Placental pericyte (primary cell): ENCODE measurements around the gene TTC4. TPM values are rescaled to one million over a fixed set of nuclear protein-coding genes. Genes with fewer than 3 reads are reported as not detected.

ENCODE experiments used
- total RNA-seq: library from RNA; depleted of rRNA; stranded (reverse); fragments of >200 nt; gene quantifications from 2 replicates; pipeline ENCODE4 v1.2.3, GENCODE V29; 2012

Gene TTC4
- total RNA-seq: 17.5 and 25.3 TPM in 2 replicates

GRCh38 chr1:54715493-54716298 is at the start of gene TTC4:
Gene TTC4 (plus strand): TSS chr1:54715861. CDS start chr1:54715909, 48 bp downstream.

GRCh38 chr1:54764133-54764921 is 48.7 kb downstream of the TTC4 start, which contains the start of gene PARS2:
Gene PARS2 (minus strand): TSS chr1:54764523. CDS start chr1:54759161, 5,362 bp downstream.

Other genes with a start within 250 kb of the TTC4 start
- 1.5 and 2.1 TPM in 2 replicates for gene ACOT11, start 167.6 kb upstream of the TTC4 start, total RNA-seq
- gene FAM151A, start 92.3 kb upstream of the TTC4 start, total RNA-seq: not detected in 2 replicates
- not detected in 2 replicates for gene MROH7, start 74.1 kb upstream of the TTC4 start, total RNA-seq
- gene PARS2, start 48.7 kb downstream of the TTC4 start, total RNA-seq: 7.4 and 8.7 TPM in 2 replicates
- gene TTC22, start 85.5 kb downstream of the TTC4 start, total RNA-seq: not detected in 2 replicates
- 283 and 365 TPM in 2 replicates for gene DHCR24, start 171.3 kb downstream of the TTC4 start, total RNA-seq